Measurements from ENCODE around the gene GDF10.

The GDF10 gene, protein sequence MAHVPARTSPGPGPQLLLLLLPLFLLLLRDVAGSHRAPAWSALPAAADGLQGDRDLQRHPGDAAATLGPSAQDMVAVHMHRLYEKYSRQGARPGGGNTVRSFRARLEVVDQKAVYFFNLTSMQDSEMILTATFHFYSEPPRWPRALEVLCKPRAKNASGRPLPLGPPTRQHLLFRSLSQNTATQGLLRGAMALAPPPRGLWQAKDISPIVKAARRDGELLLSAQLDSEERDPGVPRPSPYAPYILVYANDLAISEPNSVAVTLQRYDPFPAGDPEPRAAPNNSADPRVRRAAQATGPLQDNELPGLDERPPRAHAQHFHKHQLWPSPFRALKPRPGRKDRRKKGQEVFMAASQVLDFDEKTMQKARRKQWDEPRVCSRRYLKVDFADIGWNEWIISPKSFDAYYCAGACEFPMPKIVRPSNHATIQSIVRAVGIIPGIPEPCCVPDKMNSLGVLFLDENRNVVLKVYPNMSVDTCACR

DNA sequence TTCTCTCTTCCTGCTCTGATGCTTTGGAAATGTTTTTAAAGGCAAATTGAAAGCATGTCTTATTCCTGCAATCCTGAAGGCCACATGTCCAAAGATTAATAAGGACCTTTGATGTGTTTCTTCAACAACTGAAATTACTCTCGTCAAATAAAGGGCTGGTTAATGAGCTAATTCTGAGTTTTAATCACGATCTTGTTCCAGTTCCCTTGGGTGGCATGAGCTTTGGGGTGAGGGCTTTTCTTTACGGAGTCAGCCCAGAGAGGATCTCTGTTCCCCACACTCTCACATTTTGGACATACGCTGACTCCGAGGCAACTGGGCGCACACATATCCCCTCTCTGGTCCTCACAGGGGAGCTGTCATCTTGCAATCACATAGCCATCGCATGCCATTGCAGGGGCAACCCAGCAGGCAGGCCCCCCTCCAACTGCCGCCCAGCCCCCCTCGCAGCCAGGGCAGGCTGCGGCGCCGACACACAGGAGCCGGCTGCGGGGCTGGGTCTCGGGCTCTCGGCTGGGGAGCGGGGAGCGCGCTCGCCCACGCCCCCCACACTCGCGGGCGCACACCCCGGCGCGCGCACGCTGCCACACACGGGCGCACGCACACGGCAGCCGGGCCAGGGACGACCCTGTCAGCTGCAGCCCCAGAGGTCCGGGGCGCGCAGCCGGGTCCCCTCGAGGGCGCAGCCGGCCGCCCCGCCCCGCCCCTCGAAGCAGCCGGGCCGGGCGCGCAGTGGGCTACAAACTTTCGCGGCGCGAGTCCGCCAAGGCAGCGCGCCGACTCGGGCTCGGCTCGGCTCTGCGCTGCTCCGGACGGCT is at the start of gene GDF10:
TSS of gene GDF10 (plus strand) at position 587 of the 818 bp plus-strand sequence. CDS start 455 bp downstream, outside the sequence.
- no peak for DNase-seq (ENCODE audit: low read depth)

DNA sequence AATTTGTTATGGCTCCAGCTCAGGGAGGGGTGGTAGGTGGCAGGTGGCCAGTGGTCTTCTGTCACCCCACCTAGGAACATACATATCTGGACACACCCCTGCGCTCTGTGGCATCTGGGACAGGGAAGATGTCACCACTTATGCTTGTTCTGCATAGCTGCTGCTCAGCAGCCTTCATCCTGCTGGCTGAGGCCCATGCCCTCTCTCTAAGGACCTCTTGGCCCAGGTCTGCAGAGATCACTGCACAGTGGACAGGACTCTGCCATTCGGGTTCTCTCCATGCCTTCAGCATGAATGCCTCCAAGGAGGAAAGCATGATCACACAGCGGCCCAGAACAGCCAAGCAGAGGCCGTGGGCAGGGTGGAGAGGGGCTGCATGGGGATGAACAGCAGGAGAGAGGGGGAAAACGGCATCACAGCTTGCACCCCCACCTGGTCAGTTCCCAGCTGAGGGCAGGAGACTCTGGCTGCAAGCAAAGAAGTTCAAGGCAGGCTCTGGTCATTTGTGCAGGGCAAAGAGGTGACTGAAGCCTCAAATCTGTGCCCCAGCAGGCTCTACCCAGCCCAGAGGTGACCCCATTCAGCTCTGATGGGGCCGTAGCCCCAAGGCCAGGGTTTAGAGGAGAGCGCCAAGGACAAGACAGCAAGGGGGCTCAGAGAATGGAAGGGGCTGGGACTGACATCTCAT is 47.8 kb upstream of the GDF10 start:
- DNase-seq (ENCODE audit: low read depth), result no peak

DNA sequence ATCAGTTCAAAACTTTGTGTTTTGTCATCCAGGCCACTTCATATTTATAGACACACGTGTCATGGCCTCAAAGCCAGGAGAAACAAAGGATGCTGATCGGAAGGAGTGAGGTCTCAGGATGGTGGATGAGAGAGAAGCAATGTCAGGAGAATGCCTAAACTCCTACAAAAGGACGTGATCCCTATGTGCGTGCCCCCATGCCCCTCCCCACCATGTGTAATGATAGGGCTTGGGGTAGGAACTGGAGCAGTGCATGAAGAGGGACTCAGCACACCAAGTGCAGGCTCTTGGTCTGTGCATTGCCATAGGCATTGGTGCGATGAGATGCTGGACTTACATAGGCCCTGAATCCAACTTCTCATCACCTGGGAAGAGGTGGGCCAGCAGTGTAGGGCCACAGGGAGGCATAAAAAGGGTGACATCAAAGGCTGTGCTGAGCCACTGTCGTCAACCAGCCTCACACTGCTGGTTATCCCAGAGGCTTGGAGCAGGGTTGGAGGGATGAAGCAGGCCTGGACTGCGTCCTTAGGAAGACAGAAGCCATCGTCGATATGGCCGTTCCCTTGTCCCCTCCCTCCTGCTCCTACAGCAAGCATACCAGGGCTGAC is 46.9 kb upstream of the GDF10 start:
- no peak for DNase-seq (ENCODE audit: low read depth)

DNA sequence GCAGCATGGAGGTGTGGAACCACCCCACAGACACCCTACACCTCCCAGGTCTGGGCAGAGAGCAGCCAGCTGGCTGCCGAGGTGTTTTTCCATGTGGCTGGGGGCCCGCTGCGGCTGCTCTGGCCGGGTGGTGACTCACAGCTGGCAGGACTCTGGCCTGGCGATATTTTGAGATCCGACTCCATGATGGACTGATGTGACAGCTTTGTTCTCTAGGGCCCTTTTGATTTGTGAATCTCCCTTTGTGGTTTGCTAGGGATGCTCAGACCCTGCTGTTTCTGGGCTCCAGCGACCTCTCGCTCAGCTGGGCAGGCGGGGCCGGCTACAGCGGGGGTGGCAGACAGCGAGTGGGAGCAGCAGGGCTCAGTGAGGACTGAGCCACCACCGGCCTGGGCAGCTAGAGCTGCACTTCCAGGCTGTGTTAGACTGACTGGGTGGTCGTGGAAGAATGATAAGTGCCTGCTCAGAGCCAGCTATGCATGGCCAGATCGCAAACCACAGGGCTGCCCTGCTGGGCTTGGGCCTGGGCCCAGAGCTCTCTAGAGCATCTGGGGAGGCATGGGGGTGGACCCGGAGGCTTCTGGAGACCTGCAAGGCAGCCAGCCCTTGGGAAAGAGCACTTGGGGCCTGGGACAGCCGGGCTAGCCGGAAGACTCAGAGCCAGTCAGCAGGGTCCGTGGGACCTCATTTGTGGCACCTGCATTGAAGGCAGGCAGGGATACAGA is 46.2 kb upstream of the GDF10 start:
- no peak for DNase-seq (ENCODE audit: low read depth)

DNA sequence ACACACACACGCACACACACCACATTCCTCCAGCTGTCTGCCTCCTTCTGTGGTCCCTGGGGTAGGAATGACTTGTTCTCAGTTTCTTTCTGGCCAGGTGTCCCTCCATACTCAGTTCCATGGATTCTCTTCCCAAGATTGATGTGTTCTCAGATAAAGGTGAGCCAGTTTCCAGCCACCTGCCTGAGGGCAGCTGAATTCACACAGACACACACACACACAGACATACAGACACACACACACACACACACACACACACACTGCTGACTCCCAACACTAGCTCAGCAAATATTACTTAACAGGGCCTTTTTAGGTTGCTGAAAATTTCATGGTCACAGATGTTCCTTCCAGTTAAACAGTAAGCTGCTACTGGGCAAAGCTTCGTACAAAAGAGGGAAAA is 45.4 kb upstream of the GDF10 start:
- DNase-seq (ENCODE audit: low read depth), result no peak

DNA sequence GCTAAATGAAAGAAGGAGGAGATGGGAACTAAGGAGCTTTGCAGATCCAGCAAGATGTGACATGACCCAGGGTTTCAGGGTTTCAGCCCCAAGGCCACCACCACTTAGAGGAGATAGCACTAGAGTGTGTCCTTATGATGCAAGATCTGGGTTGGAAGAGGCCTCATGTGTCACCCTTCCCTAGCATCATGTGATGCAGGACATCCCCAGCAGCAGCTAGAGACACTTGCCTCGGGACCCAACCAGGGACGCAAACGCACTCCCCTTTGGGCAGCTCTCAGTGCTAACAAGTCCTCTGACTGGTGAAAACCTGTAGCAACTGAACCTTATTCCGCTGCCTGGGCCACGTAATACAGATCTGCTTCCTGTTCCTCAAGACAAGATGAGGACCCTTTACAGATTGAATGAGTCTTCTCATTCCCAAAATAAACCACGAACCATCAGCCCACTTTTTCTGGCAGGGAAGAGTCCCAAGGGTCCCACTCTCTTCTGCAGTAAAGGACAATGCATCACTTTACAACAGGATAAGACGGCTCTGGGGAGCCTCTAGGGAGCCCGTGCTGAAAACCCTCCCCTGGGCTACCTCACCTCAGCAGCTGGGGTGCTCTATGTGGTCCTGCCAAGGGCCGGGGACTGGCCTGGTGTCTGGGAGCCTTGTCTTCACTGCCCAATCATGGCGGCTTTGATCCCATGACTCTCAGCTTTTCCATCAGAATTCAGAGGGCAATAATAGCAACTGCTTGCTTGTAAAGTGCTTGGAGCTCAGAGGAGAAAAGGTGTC is 44.8 kb upstream of the GDF10 start:
- DNase-seq (ENCODE audit: low read depth), result no peak

DNA sequence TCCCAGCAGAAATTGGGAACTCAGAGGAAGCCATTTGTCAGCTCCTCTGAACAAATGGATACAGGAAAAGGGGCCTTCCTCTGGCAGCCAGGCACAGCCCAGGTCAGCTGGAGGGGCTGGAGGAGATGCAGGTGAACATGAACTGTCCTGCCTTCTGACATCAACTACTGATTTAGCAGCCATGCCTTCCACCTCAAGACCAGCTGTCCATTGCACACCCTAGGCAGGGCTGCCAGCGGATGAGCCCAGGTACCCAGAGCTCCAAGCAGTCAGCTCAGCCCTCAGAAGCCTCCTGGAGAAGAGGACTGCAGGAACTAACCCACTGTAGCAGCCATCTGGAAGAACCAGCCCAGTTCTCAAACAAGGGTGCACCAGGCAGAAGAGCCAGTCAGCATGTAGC is 44.1 kb upstream of the GDF10 start:
- no peak for DNase-seq (ENCODE audit: low read depth)

DNA sequence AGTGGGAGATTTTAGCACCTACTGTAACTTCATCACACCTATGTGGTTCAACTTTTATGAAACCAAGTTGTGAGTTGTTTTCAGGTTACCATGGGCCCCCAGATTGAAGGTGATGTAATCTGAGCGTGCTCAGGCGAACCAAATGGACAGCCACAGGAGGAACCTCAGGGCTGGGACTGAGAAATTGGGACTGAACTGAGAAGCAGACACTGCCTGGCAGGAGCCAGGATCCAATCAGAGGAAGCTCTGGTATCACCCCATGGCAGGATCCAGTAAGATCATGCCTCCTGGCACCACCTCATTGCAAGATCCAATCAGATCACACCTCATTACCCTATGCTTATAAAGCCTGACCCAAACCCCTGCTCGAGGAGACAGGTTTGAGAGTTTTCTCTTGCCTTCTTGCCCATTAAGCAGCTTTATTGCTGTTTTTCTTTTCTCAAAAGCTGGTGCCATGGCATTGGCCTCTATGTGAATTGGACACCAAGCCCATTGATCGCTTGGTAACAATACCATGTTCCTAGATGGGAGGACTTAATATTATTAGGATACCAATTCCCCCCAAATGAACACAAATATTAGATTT is 43.2 kb upstream of the GDF10 start:
- no peak for DNase-seq (ENCODE audit: low read depth)

DNA sequence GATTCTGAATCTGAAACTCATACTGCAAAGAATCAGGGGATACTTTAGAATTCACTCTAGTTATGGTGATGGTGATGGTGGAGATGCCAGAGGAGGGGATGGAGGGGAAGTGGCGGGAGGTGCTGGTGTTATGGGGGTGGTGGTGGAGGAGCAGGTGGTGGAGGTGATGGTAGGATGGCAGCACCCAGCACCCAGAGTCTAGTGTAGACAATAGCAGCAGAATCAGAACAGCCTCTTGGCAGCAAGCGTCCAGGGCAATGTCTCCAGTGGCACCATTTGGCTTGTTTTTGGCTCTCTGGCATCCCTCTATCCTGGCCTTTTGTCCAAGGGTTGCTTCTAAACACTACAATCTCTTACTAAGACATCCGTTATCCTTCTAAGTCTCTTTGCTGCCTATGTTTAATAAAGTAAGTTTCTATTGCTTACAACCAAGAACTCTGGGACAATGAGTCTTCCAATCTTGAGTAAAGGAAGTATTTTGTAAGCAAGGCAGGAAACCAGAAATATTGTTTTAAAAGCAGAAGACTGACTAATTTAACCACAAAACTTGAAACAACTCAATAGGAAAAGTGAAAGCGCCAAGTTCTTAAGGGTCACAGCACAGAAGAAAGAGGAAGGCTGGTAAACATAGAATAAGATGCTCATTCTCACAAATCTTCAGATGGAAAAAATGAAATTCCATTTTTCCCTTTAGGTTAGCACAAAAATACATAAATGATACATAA is 42.4 kb upstream of the GDF10 start:
- DNase-seq (ENCODE audit: low read depth), result no peak

DNA sequence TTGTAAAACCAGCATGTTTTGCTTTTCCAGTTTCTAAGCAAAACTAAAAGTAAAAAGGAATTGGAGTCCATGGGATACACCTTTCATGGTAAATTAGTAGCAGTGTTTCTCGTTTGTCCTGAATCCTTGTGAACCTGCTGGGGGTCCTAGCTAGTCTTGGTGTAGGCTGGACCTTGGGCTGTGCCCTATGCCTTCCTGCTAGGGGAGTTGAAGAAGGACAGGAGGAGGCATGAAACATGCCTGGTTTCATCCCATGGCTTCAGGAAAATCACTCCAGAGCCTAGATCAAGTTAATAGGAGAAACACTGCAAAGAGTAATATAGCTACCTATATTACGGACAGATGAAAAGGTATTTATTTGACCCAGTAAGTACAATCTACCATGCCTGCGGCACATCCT is 41.1 kb upstream of the GDF10 start:
- no peak for DNase-seq (ENCODE audit: low read depth)

DNA sequence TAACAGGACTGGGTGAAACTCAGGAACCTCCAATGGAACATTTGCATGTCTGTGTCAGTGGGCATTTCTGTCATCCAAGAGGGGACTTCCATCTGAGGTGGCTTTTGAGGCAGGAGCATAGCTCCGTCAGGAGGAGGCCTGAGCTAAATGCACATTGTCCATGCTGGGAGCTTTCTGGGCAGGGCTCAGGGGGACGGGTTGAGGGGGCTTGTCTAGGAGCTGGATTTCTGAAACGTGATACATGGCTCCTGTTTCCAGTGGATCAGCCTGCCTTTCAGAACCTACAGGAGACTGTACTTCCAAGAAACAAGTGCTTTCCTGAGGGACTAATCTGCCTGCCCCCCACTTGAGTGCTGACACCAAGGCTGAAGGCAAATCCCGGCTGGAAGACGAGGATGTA is 40.5 kb upstream of the GDF10 start:
- DNase-seq (ENCODE audit: low read depth), result no peak

DNA sequence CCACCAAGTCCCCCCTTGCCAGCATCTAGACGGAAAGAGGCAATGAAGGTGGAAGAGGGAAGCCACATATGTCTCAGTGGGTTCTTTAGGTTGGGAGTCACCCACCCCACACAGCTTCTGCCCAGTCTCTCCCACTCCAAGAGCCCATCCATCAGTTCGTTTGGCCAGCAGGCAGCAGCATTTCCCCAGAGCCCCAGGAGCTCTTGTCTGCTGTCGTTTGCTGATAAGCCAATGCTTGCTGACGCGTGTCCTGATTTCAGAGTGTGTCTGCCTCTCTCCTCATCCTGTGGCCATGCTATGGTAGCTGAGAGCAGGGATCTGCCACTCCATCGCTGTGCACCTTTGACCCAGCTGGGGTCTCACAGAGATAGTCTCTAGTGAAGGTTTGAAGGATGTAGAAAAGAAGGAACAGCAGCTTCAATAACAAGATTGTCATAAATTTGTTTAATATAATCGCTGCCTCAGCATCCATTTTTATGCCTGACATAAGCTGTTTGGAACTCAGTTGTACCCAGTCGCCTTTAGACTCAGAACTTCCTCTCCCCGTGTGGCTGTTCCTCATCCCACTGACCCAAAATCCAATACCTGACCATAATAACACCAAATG is 39.4 kb upstream of the GDF10 start:
- no peak for DNase-seq (ENCODE audit: low read depth)

DNA sequence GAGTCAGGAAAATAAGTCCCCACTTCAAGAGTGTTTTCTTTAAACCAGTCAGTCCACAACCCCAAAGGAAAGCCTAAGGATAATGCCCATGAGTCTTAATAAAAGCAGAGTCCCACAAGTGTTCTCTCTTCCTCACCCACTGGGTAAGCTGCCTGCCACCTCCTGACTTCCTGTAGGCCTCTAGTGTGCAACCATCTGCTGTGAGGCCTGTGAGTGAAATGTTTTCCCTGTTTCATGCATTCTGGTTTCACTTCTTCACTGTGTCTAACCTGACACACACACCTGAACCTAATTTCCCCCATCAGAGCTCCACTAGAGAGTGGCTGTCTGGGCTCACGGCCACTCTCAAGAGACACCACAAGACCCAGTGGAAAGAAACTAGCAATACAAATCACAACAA is 38.9 kb upstream of the GDF10 start:
- no peak for DNase-seq (ENCODE audit: low read depth)

DNA sequence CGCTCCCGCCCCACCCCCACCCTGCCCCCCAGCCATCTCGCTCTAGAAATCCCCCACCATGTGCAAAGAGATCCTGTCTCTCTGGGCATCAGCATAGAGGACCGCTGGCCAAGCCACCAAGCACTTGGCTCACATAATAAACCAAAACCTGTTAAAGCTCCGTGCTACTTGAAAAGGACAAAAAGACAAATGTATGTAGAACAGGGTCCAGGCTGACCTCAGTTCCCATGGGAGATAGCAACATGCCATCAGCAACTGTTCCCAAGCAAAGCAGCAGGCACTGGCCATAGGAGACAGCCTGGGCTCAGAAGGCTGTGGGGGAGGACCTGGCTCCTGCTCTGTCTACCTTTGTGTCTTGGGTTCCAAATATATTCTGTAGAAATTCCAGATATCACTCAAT is 38.4 kb upstream of the GDF10 start:
- DNase-seq (ENCODE audit: low read depth), result no peak

DNA sequence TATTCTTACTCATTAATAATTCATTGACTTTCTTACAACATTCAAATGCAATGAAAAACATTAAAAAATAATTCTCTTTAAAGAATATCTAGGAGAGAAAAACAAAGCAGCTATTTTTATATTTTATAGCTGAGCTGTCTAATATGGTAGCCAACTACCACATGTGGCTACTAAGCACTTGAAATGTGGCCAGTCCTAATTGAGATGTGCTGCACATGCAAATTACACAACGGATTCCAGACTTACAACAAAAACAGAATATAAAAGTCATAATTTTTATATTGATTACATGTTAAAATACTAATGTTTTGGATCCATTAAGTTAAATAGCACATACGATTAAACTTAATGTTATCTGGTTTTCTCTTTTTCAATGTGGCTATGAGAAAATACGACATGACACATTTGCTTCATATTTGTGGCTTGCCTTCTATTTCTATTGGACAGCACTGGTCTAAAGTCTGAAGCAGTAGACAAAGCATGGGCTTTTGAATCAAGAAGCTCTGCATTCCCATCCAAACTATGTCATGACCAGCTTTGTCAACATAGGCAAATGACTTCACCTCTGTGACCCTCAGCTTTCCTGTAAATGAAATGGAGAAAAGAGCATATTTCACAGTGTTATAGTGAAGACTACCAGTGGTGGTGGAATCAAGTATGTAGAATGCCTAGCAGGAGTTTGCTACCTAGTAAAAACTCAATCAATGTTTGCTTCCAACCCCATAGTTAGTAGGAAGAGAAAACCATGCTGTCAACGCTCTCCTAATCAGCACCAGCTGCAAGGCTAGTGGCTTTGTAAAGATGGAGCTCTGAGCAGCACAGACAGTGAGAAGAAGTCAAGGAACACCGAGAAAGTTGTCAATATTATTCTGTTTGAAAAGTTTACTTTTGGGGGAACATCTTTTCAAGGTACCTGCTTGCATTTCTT is 37.1 kb upstream of the GDF10 start:
- DNase-seq (ENCODE audit: low read depth), result peak; percentile 27

DNA sequence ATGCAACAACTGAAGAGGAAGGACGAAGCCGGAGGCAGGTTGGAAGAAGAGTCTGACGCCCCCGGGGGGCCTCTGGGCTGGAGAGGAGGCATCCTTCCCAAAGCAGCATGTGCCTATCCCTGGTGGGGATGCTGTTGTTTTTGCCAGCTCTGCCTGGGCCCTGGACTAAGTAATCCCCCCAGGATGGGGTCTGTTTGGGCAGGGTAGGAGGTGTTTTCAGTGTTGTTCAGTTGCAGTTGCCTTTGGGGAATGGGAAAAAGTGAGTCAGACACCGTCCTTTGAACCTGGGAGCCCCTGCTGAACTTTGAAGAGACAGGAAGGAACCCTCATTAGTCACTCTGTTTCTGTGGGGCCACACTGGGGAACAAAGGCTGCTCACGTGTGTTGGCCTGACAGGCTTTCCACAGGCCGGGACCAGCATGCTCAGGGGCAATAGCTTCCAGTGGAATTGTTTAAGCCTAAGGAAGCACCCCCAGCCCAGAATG is 35.2 kb upstream of the GDF10 start:
- DNase-seq (ENCODE audit: low read depth), result no peak

DNA sequence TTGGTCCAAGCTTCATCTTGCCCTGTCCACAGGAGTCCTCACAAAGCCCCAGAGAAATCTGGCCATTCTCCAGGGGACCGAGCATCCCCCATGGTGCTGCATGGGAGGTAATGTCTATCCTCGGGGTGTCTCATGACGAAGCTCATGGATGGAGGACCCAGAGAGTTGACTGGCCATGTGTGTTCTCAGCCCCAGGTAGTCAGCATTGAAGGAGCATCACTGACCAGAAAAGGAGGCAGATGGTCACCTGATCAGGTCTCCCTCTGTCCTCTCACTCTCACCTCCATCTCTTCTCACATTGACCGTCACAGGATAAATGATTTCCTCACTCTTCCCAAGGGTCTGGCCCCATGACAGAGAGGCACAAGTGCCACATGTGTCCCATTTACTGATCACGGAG is 33.4 kb upstream of the GDF10 start:
- DNase-seq (ENCODE audit: low read depth), result no peak

DNA sequence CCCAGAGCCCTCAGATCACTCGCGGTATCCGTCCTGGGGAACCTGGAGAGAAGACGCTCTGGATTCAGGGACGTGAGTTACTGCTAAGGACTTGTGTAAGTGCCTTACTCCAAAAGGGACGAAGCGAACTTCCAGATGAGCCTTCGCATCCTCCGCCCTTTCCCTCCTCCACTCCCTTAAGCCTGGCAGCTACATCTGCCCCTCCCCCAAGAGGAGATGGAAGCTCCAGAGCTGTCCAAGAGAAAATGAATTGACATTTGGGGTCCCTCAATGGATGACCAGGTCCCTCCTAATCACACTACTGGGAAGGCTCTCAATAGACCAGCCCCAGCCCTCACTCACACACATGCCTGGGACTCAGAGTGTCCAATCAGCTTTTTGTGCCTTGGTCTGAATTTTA is 31.3 kb upstream of the GDF10 start:
- DNase-seq (ENCODE audit: low read depth), result no peak

Measured in GM04503 (cell line).